PC-9 (cell line): ENCODE data around the gene OSER1. TPM values are rescaled to one million over a fixed set of nuclear protein-coding genes. Genes with fewer than 3 reads are reported as not detected.

Source experiments
- BruUV-seq: library from RNA; stranded (reverse); fragments of 400-500 nt; replicated peaks from 2 replicates; lab custom pipeline; 2021; lab: Mats Ljungman, UMichigan
- CTCF ChIA-PET: fragments of 300-600 bp; sonication (Branson Sonifier 250); formaldehyde crosslinking; loops from one replicate; lab custom pipeline; 2022; ENCODE audit warnings: antibody characterized with exemption; lab: Charles Lee
- POLR2A ChIA-PET: fragments of 300-600 bp; sonication (Branson Sonifier 250); formaldehyde crosslinking; loops from one replicate; lab custom pipeline; 2022; ENCODE audit warnings: antibody characterized with exemption; ENCODE audit not compliant: unreplicated experiment; lab: Charles Lee
- DNase-seq, 2 experiments: peaks; one replicate each; pipeline versions ENCODE4 v3.0.0 to v3.0.0-alpha.2; 2015 to 2022; ENCODE audit warnings: mixed read lengths in 1 of 2
- H2AFZ ChIP-seq: fragments of 200-600 bp; sonication (generic); 2 replicates; pipeline ENCODE4 v1.8.1; 2017; ENCODE audit warnings: antibody characterized with exemption
- H3F3A ChIP-seq: fragments of 200-600 bp; sonication (generic); 2 replicates; pipeline ENCODE4 v1.8.1; 2017; ENCODE audit warnings: antibody characterized with exemption, mild to moderate bottlenecking, low read depth; ENCODE audit not compliant: insufficient read depth
- H3K27ac ChIP-seq: fragments of 200-600 bp; sonication (generic); 2 replicates; pipeline ENCODE4 v1.6.1; 2016; ENCODE audit warnings: mixed run types
- H3K27me3 ChIP-seq: fragments of 200-600 bp; sonication (generic); 2 replicates; pipeline ENCODE4 v1.6.1; 2016; ENCODE audit warnings: low read depth, mixed run types; ENCODE audit not compliant: insufficient read depth
- H3K36me3 ChIP-seq: fragments of 200-600 bp; sonication (generic); 2 replicates; pipeline ENCODE4 v1.6.1; 2016; ENCODE audit warnings: low read depth, mixed run types
- H3K4me1 ChIP-seq: fragments of 200-600 bp; sonication (generic); replicated peaks from 2 replicates; pipeline ENCODE4 v1.6.1; 2016; ENCODE audit warnings: mixed run types; ENCODE audit not compliant: insufficient read depth
- H3K4me2 ChIP-seq: fragments of 200-600 bp; sonication (generic); 2 replicates; pipeline ENCODE4 v1.6.1; 2017; ENCODE audit warnings: mixed run types
- H3K4me3 ChIP-seq: fragments of 200-600 bp; sonication (generic); 2 replicates; pipeline ENCODE4 v1.6.1; 2016; ENCODE audit warnings: mixed run types
- H3K79me2 ChIP-seq: fragments of 200-600 bp; sonication (generic); 2 replicates; pipeline ENCODE4 v1.6.1; 2017; ENCODE audit warnings: low read depth, mixed run types
- H3K9me2 ChIP-seq: fragments of 200-600 bp; sonication (generic); 2 replicates; pipeline ENCODE4 v1.8.1; 2017; ENCODE audit warnings: mild to moderate bottlenecking; ENCODE audit not compliant: insufficient read depth
- H3K9me3 ChIP-seq: fragments of 200-600 bp; sonication (generic); 2 replicates; pipeline ENCODE4 v1.8.1; 2016; ENCODE audit warnings: low read depth; ENCODE audit not compliant: insufficient read depth
- H4K20me1 ChIP-seq: fragments of 200-600 bp; sonication (generic); 2 replicates; pipeline ENCODE4 v1.8.1; 2017; ENCODE audit not compliant: insufficient read depth
- EZH2 ChIP-seq: fragments of 200-600 bp; sonication (generic); IDR thresholded peaks from 2 replicates; pipeline ENCODE4 v1.8.0; 2017; ENCODE audit warnings: antibody characterized with exemption, low read depth
- intact Hi-C: fragments of 100-400 bp; cut with micrococcal nuclease; formaldehyde crosslinking; loops from one replicate; pipeline ENCODE4 v1.10.0; 2022; ENCODE audit not compliant: unreplicated experiment
- total RNA-seq: library from RNA; stranded (reverse); gene quantifications from 2 replicates; pipeline ENCODE4 v1.2.3, GENCODE V29; 2021
- TF ChIP-seq, protein P1 (sequence below): fragments of 200-600 bp; sonication (generic); conservative IDR thresholded peaks from 2 replicates; pipeline ENCODE4 v1.6.1; 2017; ENCODE audit warnings: mixed run types, antibody characterized with exemption, mild to moderate bottlenecking, moderate library complexity

Gene OSER1
- total RNA-seq, 1 experiment from 2014 or later, result 136 TPM

DNA sequence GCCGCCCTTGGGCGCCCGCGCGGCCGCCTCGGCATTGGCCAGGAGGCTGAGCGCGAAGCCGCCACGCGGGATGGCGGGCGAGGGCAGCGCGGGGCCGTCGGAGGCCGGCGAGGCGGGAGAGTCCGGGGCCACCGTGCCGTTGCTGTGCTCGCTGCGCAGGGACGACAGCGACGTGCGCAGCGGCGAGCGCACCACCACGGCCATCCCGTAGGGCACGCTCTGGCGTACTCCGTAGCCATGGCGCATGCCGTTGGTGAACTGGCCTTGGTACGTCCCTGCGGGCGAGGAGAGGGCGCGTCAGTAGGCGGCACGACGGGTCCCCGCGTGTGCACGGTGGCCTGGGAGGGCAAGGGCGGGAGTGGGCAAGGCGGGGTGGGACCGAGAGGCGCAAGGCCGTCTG is 50.4 kb downstream of the OSER1 start:
- Histone ChIP-seq H3K79me2 (peaks cover 15% of the 10 kb centered on the region), H3K36me3 (peaks cover 16% of the 10 kb centered on the region), H3F3A (peaks cover 10% of the 10 kb centered on the region), H3K9me3 (no peaks in the 10 kb centered on the region), H2AFZ (no peak overlapping the region), H3K27ac (no peak overlapping the region), H3K4me3 (no peak overlapping the region), H3K27me3 (no peaks in the 10 kb centered on the region), H3K4me1 (peaks cover 15% of the 10 kb centered on the region), H3K9me2 (no peaks in the 10 kb centered on the region), H4K20me1 (no peaks in the 10 kb centered on the region), H3K4me2 (no peak overlapping the region)
- ChIA-PET POLR2A (no interaction called here), CTCF (no interaction called here)
- BruUV-seq, result no TSS peak
- TF ChIP-seq, protein P1, sequence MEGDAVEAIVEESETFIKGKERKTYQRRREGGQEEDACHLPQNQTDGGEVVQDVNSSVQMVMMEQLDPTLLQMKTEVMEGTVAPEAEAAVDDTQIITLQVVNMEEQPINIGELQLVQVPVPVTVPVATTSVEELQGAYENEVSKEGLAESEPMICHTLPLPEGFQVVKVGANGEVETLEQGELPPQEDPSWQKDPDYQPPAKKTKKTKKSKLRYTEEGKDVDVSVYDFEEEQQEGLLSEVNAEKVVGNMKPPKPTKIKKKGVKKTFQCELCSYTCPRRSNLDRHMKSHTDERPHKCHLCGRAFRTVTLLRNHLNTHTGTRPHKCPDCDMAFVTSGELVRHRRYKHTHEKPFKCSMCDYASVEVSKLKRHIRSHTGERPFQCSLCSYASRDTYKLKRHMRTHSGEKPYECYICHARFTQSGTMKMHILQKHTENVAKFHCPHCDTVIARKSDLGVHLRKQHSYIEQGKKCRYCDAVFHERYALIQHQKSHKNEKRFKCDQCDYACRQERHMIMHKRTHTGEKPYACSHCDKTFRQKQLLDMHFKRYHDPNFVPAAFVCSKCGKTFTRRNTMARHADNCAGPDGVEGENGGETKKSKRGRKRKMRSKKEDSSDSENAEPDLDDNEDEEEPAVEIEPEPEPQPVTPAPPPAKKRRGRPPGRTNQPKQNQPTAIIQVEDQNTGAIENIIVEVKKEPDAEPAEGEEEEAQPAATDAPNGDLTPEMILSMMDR, result no peak
- TF ChIP-seq EZH2, result no peak
- no peak for DNase-seq
- intact Hi-C loops, result no loop called here

DNA sequence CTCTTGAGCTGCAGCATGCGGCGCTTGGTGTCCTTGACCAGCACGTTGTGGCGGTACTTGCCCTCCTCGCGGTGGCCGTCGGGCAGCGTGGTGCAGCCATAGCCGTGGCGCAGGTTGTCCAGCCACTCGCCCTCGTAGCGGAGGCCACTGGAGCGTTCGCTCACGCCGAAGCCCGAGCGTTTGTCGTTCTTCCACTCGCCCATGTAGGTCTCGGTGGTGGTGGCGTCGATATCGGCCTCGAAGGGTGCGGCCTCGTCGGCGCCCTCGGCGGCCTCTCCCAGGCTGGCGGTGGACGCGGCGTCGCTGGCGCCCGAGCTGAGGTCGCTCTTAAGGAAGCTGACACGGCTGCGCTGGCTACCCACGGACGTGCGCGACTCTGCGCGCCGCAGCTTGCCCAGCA is 50.9 kb downstream of the OSER1 start:
- H3K4me1 ChIP-seq, result peaks cover 11% of the 10 kb centered on the region
- no peak overlapping the region for H3K27ac ChIP-seq
- no peak for DNase-seq
- H3K79me2 ChIP-seq, result peaks cover 15% of the 10 kb centered on the region
- POLR2A ChIA-PET, result no interaction called here
- H4K20me1 ChIP-seq, result no peaks in the 10 kb centered on the region
- no peaks in the 10 kb centered on the region for H3K9me2 ChIP-seq
- H3K4me2 ChIP-seq, result no peak overlapping the region
- intact Hi-C loops, result no loop called here
- no peak overlapping the region for H3K4me3 ChIP-seq
- CTCF ChIA-PET, result no interaction called here
- H3K27me3 ChIP-seq, result no peaks in the 10 kb centered on the region
- BruUV-seq, result no TSS peak
- no peaks in the 10 kb centered on the region for H3K9me3 ChIP-seq
- peaks cover 6% of the 10 kb centered on the region; the same call in 1 of the 2 replicates for H3F3A ChIP-seq
- peaks cover 16% of the 10 kb centered on the region for H3K36me3 ChIP-seq
- no peak for TF ChIP-seq EZH2
- TF ChIP-seq, protein P1, result no peak
- no peak overlapping the region for H2AFZ ChIP-seq

DNA sequence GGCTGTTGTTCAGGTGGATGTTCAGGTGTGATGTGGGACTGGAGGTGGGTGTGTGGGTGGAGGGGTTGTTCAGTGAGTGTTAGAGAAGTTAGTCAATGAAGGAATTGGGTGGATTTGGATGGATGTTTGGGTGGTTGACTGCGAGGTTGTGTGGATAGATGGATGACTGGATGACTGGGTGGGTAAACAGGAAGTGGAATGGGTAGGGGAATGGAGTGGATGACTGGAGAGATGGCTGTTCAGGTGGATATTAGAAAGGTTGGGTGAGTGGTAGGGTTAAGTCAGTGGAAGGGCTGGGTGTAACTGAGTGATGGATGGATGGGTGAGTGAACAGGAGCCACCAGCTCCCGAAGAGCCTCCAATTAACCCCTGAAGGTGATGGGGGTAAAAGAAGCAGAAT is 51.4 kb downstream of the OSER1 start:
- POLR2A ChIA-PET, result no interaction called here
- no peaks in the 10 kb centered on the region for H4K20me1 ChIP-seq
- peaks cover 16% of the 10 kb centered on the region for H3K36me3 ChIP-seq
- no peak overlapping the region for H3K27ac ChIP-seq
- no peak overlapping the region for H3K4me2 ChIP-seq
- H3K27me3 ChIP-seq, result no peaks in the 10 kb centered on the region
- H3K4me1 ChIP-seq, result peaks cover 5% of the 10 kb centered on the region
- TF ChIP-seq, protein P1, result no peak
- TF ChIP-seq EZH2, result no peak
- H3K79me2 ChIP-seq, result peaks cover 10% of the 10 kb centered on the region
- H3K9me3 ChIP-seq, result no peaks in the 10 kb centered on the region
- H2AFZ ChIP-seq, result no peak overlapping the region
- CTCF ChIA-PET, result no interaction called here
- no peaks in the 10 kb centered on the region for H3K9me2 ChIP-seq
- peaks cover 3% of the 10 kb centered on the region; the same call in 1 of the 2 replicates for H3F3A ChIP-seq
- no TSS peak for BruUV-seq
- H3K4me3 ChIP-seq, result no peak overlapping the region
- DNase-seq, result no peak
- intact Hi-C loops, result no loop called here
